ENCODE data around the gene ZFAND5. TPM values are rescaled to one million over a fixed set of nuclear protein-coding genes. Genes with fewer than 3 reads are reported as not detected.

ZFAND5 gene
- total RNA-seq, 1 donor from 2014 or later: 79.2 TPM

DNA sequence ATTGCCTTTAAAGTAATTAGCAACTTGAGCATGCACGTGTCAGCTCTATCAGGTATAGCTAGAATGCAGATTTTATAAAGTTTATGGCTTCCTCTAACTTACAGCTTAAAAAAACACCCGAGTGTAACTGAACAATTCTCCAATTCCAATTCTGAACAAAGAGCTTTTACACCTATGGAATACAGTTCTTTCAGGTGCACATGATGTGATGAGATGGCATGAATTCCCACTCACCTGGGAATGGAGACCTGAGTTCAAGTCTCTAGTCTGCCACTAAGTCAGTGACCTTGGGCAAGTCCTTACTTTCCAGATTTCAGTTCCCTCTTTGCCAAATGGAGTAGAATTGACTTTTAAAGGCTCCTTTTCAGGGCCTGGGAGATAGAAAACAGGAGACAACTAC is 1.8 kb downstream of the ZFAND5 start:
- POLR2A ChIA-PET: interaction anchor here (1.1 to 5.0 kb wide), 5 partner anchors 8 to 81 kb away, joined by 5 to 63 read pairs (median 6); no protein-coding TSS in a partner anchor
- ATAC-seq (ENCODE audit: low read depth) (no peak), DNase-seq (no peak)
- no peaks in the 10 kb centered on the region for H3K9me3 Mint-ChIP-seq
- intact Hi-C loops (cut with micrococcal nuclease): loop anchor here (1.0 kb wide), 1 partner anchor 8 kb away; no protein-coding TSS in a partner anchor
- H3K4me3 Mint-ChIP-seq: peak overlapping the region; percentile 96
- peak overlapping the region; percentile 86 for H3K27ac Mint-ChIP-seq
- peaks cover 51% of the 10 kb centered on the region for H3K36me3 Mint-ChIP-seq (ENCODE audit: low read depth)
- TF ChIP-seq, protein P1, sequence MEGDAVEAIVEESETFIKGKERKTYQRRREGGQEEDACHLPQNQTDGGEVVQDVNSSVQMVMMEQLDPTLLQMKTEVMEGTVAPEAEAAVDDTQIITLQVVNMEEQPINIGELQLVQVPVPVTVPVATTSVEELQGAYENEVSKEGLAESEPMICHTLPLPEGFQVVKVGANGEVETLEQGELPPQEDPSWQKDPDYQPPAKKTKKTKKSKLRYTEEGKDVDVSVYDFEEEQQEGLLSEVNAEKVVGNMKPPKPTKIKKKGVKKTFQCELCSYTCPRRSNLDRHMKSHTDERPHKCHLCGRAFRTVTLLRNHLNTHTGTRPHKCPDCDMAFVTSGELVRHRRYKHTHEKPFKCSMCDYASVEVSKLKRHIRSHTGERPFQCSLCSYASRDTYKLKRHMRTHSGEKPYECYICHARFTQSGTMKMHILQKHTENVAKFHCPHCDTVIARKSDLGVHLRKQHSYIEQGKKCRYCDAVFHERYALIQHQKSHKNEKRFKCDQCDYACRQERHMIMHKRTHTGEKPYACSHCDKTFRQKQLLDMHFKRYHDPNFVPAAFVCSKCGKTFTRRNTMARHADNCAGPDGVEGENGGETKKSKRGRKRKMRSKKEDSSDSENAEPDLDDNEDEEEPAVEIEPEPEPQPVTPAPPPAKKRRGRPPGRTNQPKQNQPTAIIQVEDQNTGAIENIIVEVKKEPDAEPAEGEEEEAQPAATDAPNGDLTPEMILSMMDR (IDR thresholded peaks at IDR 0.05): no peak
- CTCF ChIA-PET: interaction anchor here (0.8 kb wide), 1 partner anchor 580 kb away, joined by 3 read pairs; no protein-coding TSS in a partner anchor
- peaks cover 51% of the 10 kb centered on the region for H3K4me1 Mint-ChIP-seq
- H3K27me3 Mint-ChIP-seq: no peaks in the 10 kb centered on the region

DNA sequence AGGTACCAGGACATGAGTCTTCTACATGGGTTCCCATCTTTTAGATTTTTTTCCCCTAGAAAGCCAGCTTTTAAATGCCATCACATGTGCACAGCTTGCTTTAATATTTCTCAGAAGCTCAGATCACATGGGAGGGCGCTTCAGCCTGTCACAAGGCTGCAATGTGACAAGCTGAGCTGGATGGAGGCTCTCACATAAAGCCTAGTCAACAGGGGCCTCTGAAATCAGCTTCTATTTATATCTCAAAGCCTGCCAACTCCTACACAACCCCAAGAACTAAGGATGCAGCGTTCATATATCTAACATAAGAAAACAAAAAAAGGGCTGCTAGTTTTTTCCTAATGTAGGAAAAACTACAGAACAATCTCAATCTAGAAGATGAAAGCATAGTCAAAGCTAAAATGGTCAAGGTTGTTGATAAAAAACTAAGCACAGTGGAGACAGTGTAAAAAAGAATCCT is 2.3 kb downstream of the ZFAND5 start:
- ChIA-PET POLR2A (interaction anchor here (1.1 to 5.0 kb wide), 4 partner anchors 44 to 81 kb away, joined by 5 to 63 read pairs (median 10); no protein-coding TSS in a partner anchor), CTCF (interaction anchor here (0.8 kb wide), 1 partner anchor 579 kb away, joined by 3 read pairs; no protein-coding TSS in a partner anchor)
- no peak for ATAC-seq (ENCODE audit: low read depth)
- peak overlapping the region; percentile 86 for H3K27ac Mint-ChIP-seq
- TF ChIP-seq, protein P1 (IDR thresholded peaks at IDR 0.05): no peak
- H3K36me3 Mint-ChIP-seq (ENCODE audit: low read depth): peaks cover 55% of the 10 kb centered on the region
- H3K4me1 Mint-ChIP-seq: peaks cover 54% of the 10 kb centered on the region
- peak overlapping the region; percentile 96 for H3K4me3 Mint-ChIP-seq
- no peaks in the 10 kb centered on the region for H3K9me3 Mint-ChIP-seq
- H3K27me3 Mint-ChIP-seq: no peaks in the 10 kb centered on the region
- intact Hi-C loops (cut with micrococcal nuclease): loop anchor here (1.0 kb wide), 1 partner anchor 7 kb away; no protein-coding TSS in a partner anchor
- no peak for DNase-seq

DNA sequence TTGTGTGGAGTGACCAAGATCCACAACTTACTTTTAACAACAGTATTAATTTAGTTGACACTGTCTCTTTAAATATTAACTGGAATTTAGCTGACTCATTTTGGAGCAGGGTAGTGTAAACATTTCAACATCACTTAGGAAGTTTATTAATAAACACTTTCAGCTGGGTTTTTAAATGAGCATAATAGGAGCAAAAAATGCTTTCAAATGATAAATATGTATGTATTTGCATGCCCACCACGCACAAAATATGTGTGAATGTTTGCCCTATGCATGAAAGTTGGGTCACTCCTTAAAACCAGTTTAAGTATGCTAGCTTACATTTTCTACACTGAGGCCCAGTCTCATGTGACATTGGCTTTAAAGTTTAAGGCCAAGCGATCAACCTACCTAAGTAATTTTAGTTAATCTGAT is 2.9 kb downstream of the ZFAND5 start:
- H3K4me1 Mint-ChIP-seq: peaks cover 60% of the 10 kb centered on the region
- peak overlapping the region; percentile 96 for H3K4me3 Mint-ChIP-seq
- peaks cover 61% of the 10 kb centered on the region for H3K36me3 Mint-ChIP-seq (ENCODE audit: low read depth)
- no peak for DNase-seq
- POLR2A ChIA-PET: interaction anchor here (1.1 to 5.0 kb wide), 4 partner anchors 44 to 82 kb away, joined by 5 to 63 read pairs (median 10); no protein-coding TSS in a partner anchor
- H3K27me3 Mint-ChIP-seq: no peaks in the 10 kb centered on the region
- TF ChIP-seq, protein P1 (IDR thresholded peaks at IDR 0.05): no peak
- peak overlapping the region; percentile 86 for H3K27ac Mint-ChIP-seq
- CTCF ChIA-PET: interaction anchor here (0.8 kb wide), 1 partner anchor 579 kb away, joined by 3 read pairs; no protein-coding TSS in a partner anchor
- intact Hi-C loops (cut with micrococcal nuclease): no loop called here
- ATAC-seq (ENCODE audit: low read depth): no peak
- no peaks in the 10 kb centered on the region for H3K9me3 Mint-ChIP-seq

DNA sequence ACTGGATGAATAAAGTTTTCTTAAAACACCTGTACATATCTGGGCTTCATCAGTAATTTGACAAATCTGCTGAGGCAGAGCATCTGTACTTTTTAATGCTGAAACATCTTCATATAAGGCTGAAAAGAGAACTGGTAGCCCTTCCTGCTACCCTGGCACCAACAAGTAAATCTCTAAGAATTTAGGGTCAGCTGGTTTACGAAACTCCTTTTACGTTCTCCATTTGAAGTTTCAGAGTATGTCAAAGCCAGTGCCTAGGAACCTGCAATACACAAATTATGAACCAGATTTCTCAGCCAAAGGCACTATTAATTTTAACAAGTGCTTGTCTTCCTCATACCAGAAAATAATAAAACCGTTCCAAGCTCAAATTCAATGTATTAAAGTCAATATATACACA is 3.8 kb downstream of the ZFAND5 start:
- intact Hi-C loops (cut with micrococcal nuclease): no loop called here
- no peak for ATAC-seq (ENCODE audit: low read depth)
- ChIA-PET CTCF (no interaction called here), POLR2A (interaction anchor here (5.0 kb wide), 1 partner anchor 55 kb away, joined by 63 read pairs; no protein-coding TSS in a partner anchor)
- Mint-ChIP-seq H3K4me3 (no peak overlapping the region), H3K27ac (no peak overlapping the region), H3K27me3 (no peaks in the 10 kb centered on the region), H3K36me3 (ENCODE audit: low read depth) (peaks cover 70% of the 10 kb centered on the region), H3K4me1 (peaks cover 66% of the 10 kb centered on the region), H3K9me3 (no peaks in the 10 kb centered on the region)
- DNase-seq: no peak
- TF ChIP-seq, protein P1 (IDR thresholded peaks at IDR 0.05): no peak

DNA sequence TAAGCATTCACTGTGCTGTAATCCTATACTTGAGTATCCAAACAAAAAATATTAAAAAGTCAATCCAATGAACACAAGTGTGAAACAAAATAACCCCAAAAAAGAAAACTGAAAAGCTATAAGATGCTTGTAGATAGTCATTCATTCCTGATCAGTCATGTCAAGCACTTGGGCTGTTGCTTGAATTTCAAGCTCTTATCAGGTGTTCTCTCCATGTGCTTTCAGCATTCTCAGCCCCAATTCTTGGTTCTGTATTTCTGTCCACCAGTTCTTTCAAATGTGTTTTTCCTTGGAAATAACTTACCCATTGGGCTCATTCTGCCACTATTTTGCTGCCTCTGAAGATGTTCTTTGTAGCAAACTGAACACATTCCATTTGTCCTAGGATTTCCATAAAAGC is 4.7 kb downstream of the ZFAND5 start:
- H3K27ac Mint-ChIP-seq: no peak overlapping the region
- no peak for ATAC-seq (ENCODE audit: low read depth)

More for the DNA sequence above, 4.7 kb downstream of the ZFAND5 start:
- H3K4me1 Mint-ChIP-seq: peaks cover 58% of the 10 kb centered on the region
- intact Hi-C loops (cut with micrococcal nuclease): no loop called here
- peaks cover 75% of the 10 kb centered on the region for H3K36me3 Mint-ChIP-seq (ENCODE audit: low read depth)
- no peak for DNase-seq
- no peaks in the 10 kb centered on the region for H3K9me3 Mint-ChIP-seq
- TF ChIP-seq, protein P1 (IDR thresholded peaks at IDR 0.05): no peak
- ChIA-PET CTCF (interaction anchor here (0.6 to 0.7 kb wide), 2 partner anchors 77 to 1998 kb away, joined by 3 read pairs; no protein-coding TSS in a partner anchor), POLR2A (no interaction called here)
- H3K4me3 Mint-ChIP-seq: no peak overlapping the region
- H3K27me3 Mint-ChIP-seq: no peaks in the 10 kb centered on the region
